ENCODE measurements around the gene SHC3. TPM values are rescaled to one million over a fixed set of nuclear protein-coding genes. Genes with fewer than 3 reads are reported as not detected.

The SHC3 gene
- total and polyA plus RNA-seq, 2 experiments from 2014 or later = 0.30 to 0.54 TPM

DNA sequence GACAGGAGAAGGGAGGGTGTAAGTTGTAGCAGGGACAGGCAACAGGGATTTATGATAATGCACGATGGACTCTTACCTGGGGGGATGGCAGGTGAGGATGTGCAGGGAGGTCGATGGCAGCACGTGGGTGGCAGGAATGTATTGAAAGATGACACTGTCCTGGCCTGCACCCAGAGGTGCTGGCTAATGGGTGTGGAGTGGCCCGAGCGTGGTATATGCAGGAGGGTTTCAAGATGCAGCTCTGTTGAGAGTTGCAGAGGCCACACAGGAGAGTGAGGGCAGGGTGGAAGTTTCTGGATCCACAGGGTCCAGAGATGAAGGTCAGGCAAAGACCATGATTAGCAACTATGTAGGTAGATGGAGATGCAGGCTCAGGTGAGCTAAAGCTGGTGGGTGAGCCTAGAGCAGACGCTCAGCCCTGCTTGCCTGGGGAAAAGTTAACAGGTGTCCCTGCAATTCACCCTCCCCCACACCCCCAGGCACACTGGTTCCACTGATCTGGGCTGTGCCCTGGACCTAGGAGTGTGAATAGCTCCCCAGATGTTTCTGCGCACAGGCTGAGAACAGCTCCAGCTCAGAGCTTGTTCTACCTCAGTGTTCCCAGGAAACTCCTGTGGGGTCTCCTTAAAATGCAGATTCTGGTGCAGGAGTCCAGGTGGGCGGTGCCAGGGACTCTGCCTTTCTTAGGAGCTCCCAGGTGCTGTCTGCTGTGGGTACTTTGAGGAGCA, 208.8 kb downstream of the SHC3 start:
- Histone ChIP-seq H3K4me3 (no peak overlapping the region), H3F3A (ENCODE audit: insufficient read depth) (no peaks in the 10 kb centered on the region), H2AFZ (no peak overlapping the region), H3K4me2 (ENCODE audit: unreplicated experiment) (no peak overlapping the region), H4K20me1 (ENCODE audit: insufficient read depth) (no peaks in the 10 kb centered on the region), H3K27me3 (replicated peaks; ENCODE audit: insufficient read depth) (0 out of 2 replicates have a peak, but pooled peaks cover 11% of the 10 kb centered on the region), H3K9me2 (ENCODE audit: insufficient read depth) (no peaks in the 10 kb centered on the region), H3K79me2 (ENCODE audit: insufficient read depth) (no peaks in the 10 kb centered on the region), H3K36me3 (ENCODE audit: low read depth) (no peaks in the 10 kb centered on the region), H3K9ac (no peak overlapping the region), H3K9me3 (ENCODE audit: low read depth) (no peaks in the 10 kb centered on the region), H3K27ac (no peak overlapping the region), H3K4me1 (ENCODE audit: insufficient read depth) (no peaks in the 10 kb centered on the region)
- no peak for TF ChIP-seq EZH2 (IDR thresholded peaks at IDR 0.05; ENCODE audit: insufficient read depth, poor library complexity, severe bottlenecking)
- no peak for TF ChIP-seq EZH2phosphoT487 (IDR thresholded peaks at IDR 0.05; ENCODE audit: insufficient read depth, low read depth)
- 56 to 60% methylated on average over 8 of the region's 8 CpGs for WGBS, 2 experiments (ENCODE audit: low coverage in 1 of 2, low lambda C conversion rate in 2 of 2, missing lambda C conversion rate in 2 of 2)
- no peak for DNase-seq
- in situ Hi-C loops (cut with MboI) = no loop called here

DNA sequence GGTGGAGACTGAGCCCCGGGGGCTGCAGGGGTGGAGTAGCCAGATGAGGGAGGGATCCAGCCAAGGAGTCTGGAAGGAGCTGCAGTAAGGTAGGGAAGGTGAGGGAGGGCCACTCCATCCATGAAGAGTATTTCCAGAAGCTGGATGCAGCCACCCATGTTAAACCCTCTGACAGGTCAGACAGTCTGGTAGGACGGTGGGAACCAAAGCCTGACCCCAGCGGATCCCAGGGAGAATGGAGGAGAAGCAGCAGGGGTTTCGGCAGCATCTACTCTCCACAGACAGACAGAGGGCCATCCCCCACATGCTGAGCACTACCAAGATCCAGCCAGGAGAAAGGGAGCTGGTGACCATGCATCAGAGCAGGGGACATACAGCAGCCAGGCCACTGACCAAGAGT, 209.8 kb downstream of the SHC3 start:
- Histone ChIP-seq H3F3A (ENCODE audit: insufficient read depth) (no peaks in the 10 kb centered on the region), H3K27ac (no peak overlapping the region), H3K4me3 (no peak overlapping the region), H3K4me2 (ENCODE audit: unreplicated experiment) (no peak overlapping the region), H3K4me1 (ENCODE audit: insufficient read depth) (no peaks in the 10 kb centered on the region), H3K79me2 (ENCODE audit: insufficient read depth) (no peaks in the 10 kb centered on the region), H3K9me3 (ENCODE audit: low read depth) (no peaks in the 10 kb centered on the region), H3K27me3 (replicated peaks; ENCODE audit: insufficient read depth) (0 out of 2 replicates have a peak, but pooled peaks cover 11% of the 10 kb centered on the region), H3K9ac (no peak overlapping the region), H4K20me1 (ENCODE audit: insufficient read depth) (no peaks in the 10 kb centered on the region), H3K36me3 (ENCODE audit: low read depth) (no peaks in the 10 kb centered on the region), H2AFZ (no peak overlapping the region), H3K9me2 (ENCODE audit: insufficient read depth) (no peaks in the 10 kb centered on the region)
- WGBS, 2 experiments (ENCODE audit: low coverage in 1 of 2, low lambda C conversion rate in 2 of 2, missing lambda C conversion rate in 2 of 2) = 76 to 78% methylated on average over 4 of the region's 4 CpGs
- in situ Hi-C loops (cut with MboI) = no loop called here
- no peak for DNase-seq
- TF ChIP-seq EZH2 (IDR thresholded peaks at IDR 0.05; ENCODE audit: insufficient read depth, poor library complexity, severe bottlenecking) (no peak), EZH2phosphoT487 (IDR thresholded peaks at IDR 0.05; ENCODE audit: insufficient read depth, low read depth) (no peak)

- DNase-seq = no peak
- in situ Hi-C loops (cut with MboI) = no loop called here
- Histone ChIP-seq H3K4me1 (ENCODE audit: insufficient read depth) (no peaks in the 10 kb centered on the region), H3K4me3 (no peak overlapping the region), H3K27me3 (replicated peaks; ENCODE audit: insufficient read depth) (0 out of 2 replicates have a peak, but pooled peaks cover 11% of the 10 kb centered on the region), H2AFZ (no peak overlapping the region), H3K27ac (no peak overlapping the region), H3K4me2 (ENCODE audit: unreplicated experiment) (no peak overlapping the region), H3K9ac (no peak overlapping the region), H3F3A (ENCODE audit: insufficient read depth) (no peaks in the 10 kb centered on the region), H3K79me2 (ENCODE audit: insufficient read depth) (no peaks in the 10 kb centered on the region), H4K20me1 (ENCODE audit: insufficient read depth) (no peaks in the 10 kb centered on the region), H3K9me2 (ENCODE audit: insufficient read depth) (no peaks in the 10 kb centered on the region), H3K9me3 (ENCODE audit: low read depth) (no peaks in the 10 kb centered on the region), H3K36me3 (ENCODE audit: low read depth) (no peaks in the 10 kb centered on the region)
- TF ChIP-seq EZH2 (IDR thresholded peaks at IDR 0.05; ENCODE audit: insufficient read depth, poor library complexity, severe bottlenecking) = no peak
- TF ChIP-seq EZH2phosphoT487 (IDR thresholded peaks at IDR 0.05; ENCODE audit: insufficient read depth, low read depth) = no peak
- 74 to 78% methylated on average over 10 of the region's 10 CpGs for WGBS, 2 experiments (ENCODE audit: low coverage in 1 of 2, low lambda C conversion rate in 2 of 2, missing lambda C conversion rate in 2 of 2)
These were observed 211.5 kb downstream of the SHC3 start for GRCh38 chr9:88966894-88967676.

DNA sequence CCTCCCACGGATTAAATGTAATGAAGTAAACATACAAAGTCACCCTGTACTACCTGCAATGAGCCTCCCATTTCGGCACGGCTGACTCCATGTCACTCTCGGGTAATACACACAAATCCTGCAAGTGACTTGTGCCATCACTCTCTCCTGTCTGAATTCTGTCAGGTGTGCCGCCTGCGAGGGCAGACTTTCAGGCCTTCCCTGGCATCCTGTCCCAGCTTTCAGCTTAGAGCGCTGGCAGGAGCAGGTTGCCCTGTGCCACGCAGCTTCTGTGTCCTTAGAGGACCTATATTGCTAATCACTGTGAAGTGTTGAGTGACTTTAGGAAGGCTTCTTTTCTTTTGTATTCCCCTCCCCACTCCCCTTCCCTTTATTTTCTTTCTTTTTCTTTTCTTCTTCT, 213.1 kb downstream of the SHC3 start:
- no peak for DNase-seq
- in situ Hi-C loops (cut with MboI) = no loop called here
- Histone ChIP-seq H4K20me1 (ENCODE audit: insufficient read depth) (no peaks in the 10 kb centered on the region), H3K4me3 (no peak overlapping the region), H3F3A (ENCODE audit: insufficient read depth) (no peaks in the 10 kb centered on the region), H3K4me2 (ENCODE audit: unreplicated experiment) (no peak overlapping the region), H3K9me2 (ENCODE audit: insufficient read depth) (no peaks in the 10 kb centered on the region), H3K27me3 (replicated peaks; ENCODE audit: insufficient read depth) (0 out of 2 replicates have a peak, but pooled peaks cover 15% of the 10 kb centered on the region), H3K36me3 (ENCODE audit: low read depth) (no peaks in the 10 kb centered on the region), H2AFZ (no peak overlapping the region), H3K9ac (no peak overlapping the region), H3K9me3 (ENCODE audit: low read depth) (no peaks in the 10 kb centered on the region), H3K27ac (no peak overlapping the region), H3K79me2 (ENCODE audit: insufficient read depth) (no peaks in the 10 kb centered on the region), H3K4me1 (ENCODE audit: insufficient read depth) (no peaks in the 10 kb centered on the region)
- TF ChIP-seq EZH2 (IDR thresholded peaks at IDR 0.05; ENCODE audit: insufficient read depth, poor library complexity, severe bottlenecking) (no peak), EZH2phosphoT487 (IDR thresholded peaks at IDR 0.05; ENCODE audit: insufficient read depth, low read depth) (no peak)
- 93 to 94% methylated on average over 8 of the region's 8 CpGs for WGBS, 2 experiments (ENCODE audit: low coverage in 1 of 2, low lambda C conversion rate in 2 of 2, missing lambda C conversion rate in 2 of 2)
